GM18873 (cell line): ENCODE results near the gene ABCG1.

ENCODE experiments used
- ATAC-seq: cut with Tn5 transposase; IDR thresholded peaks from one replicate; pipeline ENCODE4 v1.9.1; 2021; ENCODE audit warnings: mild to moderate bottlenecking, moderate library complexity, moderate number of reproducible peaks; ENCODE audit not compliant: unreplicated experiment, low FRiP score

The ABCG1 gene

GRCh38 chr21:42265231-42265812 lies 46.4 kb downstream of the ABCG1 start:
- ATAC-seq, result no peak

GRCh38 chr21:42266971-42267556 lies 48.1 kb downstream of the ABCG1 start:
- ATAC-seq, result no peak

- no peak for ATAC-seq
Observed at GRCh38 chr21:42269386-42269785, 50.4 kb downstream of the ABCG1 start.

GRCh38 chr21:42271065-42271464 lies 52.1 kb downstream of the ABCG1 start:
- ATAC-seq, result no peak

GRCh38 chr21:42272109-42272962 lies 53.4 kb downstream of the ABCG1 start:
- ATAC-seq, result no peak

GRCh38 chr21:42272984-42273600 lies 54.2 kb downstream of the ABCG1 start:
- no peak for ATAC-seq

GRCh38 chr21:42276076-42276475 lies 57.1 kb downstream of the ABCG1 start:
- no peak for ATAC-seq

GRCh38 chr21:42276526-42277154 lies 57.7 kb downstream of the ABCG1 start:
- ATAC-seq, result no peak

GRCh38 chr21:42277593-42277992 lies 58.7 kb downstream of the ABCG1 start:
- ATAC-seq, result no peak

GRCh38 chr21:42278451-42279149 lies 59.7 kb downstream of the ABCG1 start:
- no peak for ATAC-seq

- ATAC-seq, result no peak
Observed at GRCh38 chr21:42279341-42279871, 60.5 kb downstream of the ABCG1 start.

- no peak for ATAC-seq
Observed at GRCh38 chr21:42279888-42280287, 60.9 kb downstream of the ABCG1 start.

- no peak for ATAC-seq
Observed at GRCh38 chr21:42280356-42281180, 61.6 kb downstream of the ABCG1 start.

- no peak for ATAC-seq
Observed at GRCh38 chr21:42281181-42281680, 62.3 kb downstream of the ABCG1 start.

- no peak for ATAC-seq
Observed at GRCh38 chr21:42282021-42282420, 63.1 kb downstream of the ABCG1 start.

GRCh38 chr21:42282715-42283114 lies 63.8 kb downstream of the ABCG1 start:
- ATAC-seq, result no peak

GRCh38 chr21:42285569-42286245 lies 66.8 kb downstream of the ABCG1 start:
- ATAC-seq, result no peak

GRCh38 chr21:42286416-42286815 lies 67.5 kb downstream of the ABCG1 start:
- no peak for ATAC-seq
